AG20443 (cell line): Measurements from ENCODE around the gene SMKR1.

ENCODE experiments used
- DNase-seq: peaks from one replicate; pipeline ENCODE4 v3.0.0; 2012; ENCODE audit warnings: low spot score, mixed read lengths

SMKR1 gene

GRCh38 chr7:129482781-129483180, 19.6 kb upstream of the SMKR1 start:
- no peak for DNase-seq

- peak; percentile 81 for DNase-seq
Observed at GRCh38 chr7:129489491-129489890, 12.8 kb upstream of the SMKR1 start.

GRCh38 chr7:129492391-129492790, 9.9 kb upstream of the SMKR1 start:
- no peak for DNase-seq

GRCh38 chr7:129493555-129493954, 8.8 kb upstream of the SMKR1 start:
- DNase-seq = no peak

GRCh38 chr7:129494041-129494440, 8.3 kb upstream of the SMKR1 start:
- DNase-seq = peak; percentile 54

- DNase-seq = no peak
Observed at GRCh38 chr7:129495987-129496386, 6.3 kb upstream of the SMKR1 start.

GRCh38 chr7:129496653-129497052, 5.7 kb upstream of the SMKR1 start:
- DNase-seq = no peak

- DNase-seq = no peak
Observed at GRCh38 chr7:129497156-129497555, 5.2 kb upstream of the SMKR1 start.

- DNase-seq = no peak
Observed at GRCh38 chr7:129498021-129498420, 4.3 kb upstream of the SMKR1 start.

GRCh38 chr7:129499999-129500398, 2.3 kb upstream of the SMKR1 start:
- no peak for DNase-seq

- no peak for DNase-seq
Observed at GRCh38 chr7:129502708-129503685, 666 bp downstream of the SMKR1 start.

- no peak for DNase-seq
Observed at GRCh38 chr7:129503725-129504124, 1.4 kb downstream of the SMKR1 start.

- no peak for DNase-seq
Observed at GRCh38 chr7:129512192-129512591, 9.9 kb downstream of the SMKR1 start.

- no peak for DNase-seq
Observed at GRCh38 chr7:129513546-129513945, 11.2 kb downstream of the SMKR1 start.

GRCh38 chr7:129514683-129515082, 12.4 kb downstream of the SMKR1 start:
- DNase-seq = peak; percentile 58

- DNase-seq = no peak
Observed at GRCh38 chr7:129515381-129515780, 13.1 kb downstream of the SMKR1 start.

GRCh38 chr7:129517931-129518330, 15.6 kb downstream of the SMKR1 start:
- no peak for DNase-seq

- no peak for DNase-seq
Observed at GRCh38 chr7:129519464-129519863, 17.1 kb downstream of the SMKR1 start.

GRCh38 chr7:129522088-129522970, 20.0 kb downstream of the SMKR1 start:
- DNase-seq = peak; percentile 47

- DNase-seq = no peak
Observed at GRCh38 chr7:129522971-129523340, 20.6 kb downstream of the SMKR1 start.

GRCh38 chr7:129523924-129524323, 21.6 kb downstream of the SMKR1 start:
- no peak for DNase-seq

GRCh38 chr7:129524405-129524804, 22.1 kb downstream of the SMKR1 start:
- DNase-seq = peak; percentile 66
